ENCODE data around the gene CARD16. TPM values are rescaled to one million over a fixed set of nuclear protein-coding genes. Genes with fewer than 3 reads are reported as not detected.

Gene CARD16
- total RNA-seq, 1 experiment from 2014 or later: not detected

GRCh38 chr11:104997288-104997687, 47.8 kb downstream of the CARD16 start (continued):
- TF ChIP-seq CTCF (IDR thresholded peaks at IDR 0.05): no peak

GRCh38 chr11:104995001-104995408, 50.1 kb downstream of the CARD16 start:
- TF ChIP-seq JAZF1 (CRISPR knock-in tag; IDR thresholded peaks at IDR 0.05): no peak
- TF ChIP-seq GABPB1 (CRISPR knock-in tag; IDR thresholded peaks at IDR 0.05): peak; percentile 60
- no peak for TF ChIP-seq FOXK1 (CRISPR knock-in tag; IDR thresholded peaks at IDR 0.05)
- TF ChIP-seq TCF7 (CRISPR knock-in tag; IDR thresholded peaks at IDR 0.05; ENCODE audit: low read depth): no peak
- TF ChIP-seq AR (CRISPR knock-in tag; IDR thresholded peaks at IDR 0.05): no peak
- no peak for TF ChIP-seq ZNF423 (CRISPR knock-in tag; IDR thresholded peaks at IDR 0.05)
- TF ChIP-seq HMGA2 (CRISPR knock-in tag; IDR thresholded peaks at IDR 0.05): no peak
- CTCF ChIA-PET: no interaction called here
- DNase-seq (ENCODE audit: low spot score) (no peak), ATAC-seq (no peak)
- no peaks in the 10 kb centered on the region; the same call in 1 of the 2 replicates for H3K36me3 Mint-ChIP-seq
- 0 out of 2 replicates have a peak overlapping the region, but pooled peaks have one; percentile 18 for H3K27ac Mint-ChIP-seq
- POLR2A ChIA-PET: no interaction called here
- H3K9me3 Mint-ChIP-seq: peaks cover 30% of the 10 kb centered on the region
- no peak overlapping the region for H3K4me3 Mint-ChIP-seq
- peaks cover 2% of the 10 kb centered on the region; the same call in 1 of the 2 replicates for H3K4me1 Mint-ChIP-seq
- no peaks in the 10 kb centered on the region for H3K27me3 Mint-ChIP-seq (ENCODE audit: low read depth)

GRCh38 chr11:104992781-104993180, 52.4 kb downstream of the CARD16 start:
- POLR2A ChIA-PET: no interaction called here
- DNase-seq (ENCODE audit: low spot score): no peak
- Mint-ChIP-seq H3K4me1 (no peaks in the 10 kb centered on the region), H3K36me3 (peaks cover 9% of the 10 kb centered on the region; the same call in 1 of the 2 replicates), H3K4me3 (no peak overlapping the region), H3K27me3 (ENCODE audit: low read depth) (no peaks in the 10 kb centered on the region), H3K9me3 (peaks cover 45% of the 10 kb centered on the region), H3K27ac (no peak overlapping the region)
- CTCF ChIA-PET: no interaction called here
- ATAC-seq: no peak
- TF ChIP-seq ZNF281 (CRISPR knock-in tag; IDR thresholded peaks at IDR 0.05) (no peak), E2F1 (CRISPR knock-in tag; IDR thresholded peaks at IDR 0.05) (no peak), TP53 (CRISPR knock-in tag; IDR thresholded peaks at IDR 0.05) (no peak), PRDM15 (CRISPR knock-in tag; IDR thresholded peaks at IDR 0.05) (no peak), CDX4 (CRISPR knock-in tag; IDR thresholded peaks at IDR 0.05; ENCODE audit: borderline replicate concordance) (no peak), ZNF425 (CRISPR knock-in tag; conservative IDR thresholded peaks at IDR 0.05) (no peak), NFATC4 (CRISPR knock-in tag; IDR thresholded peaks at IDR 0.05) (no peak)
